H1 (cell line): ENCODE data around the gene GPRIN3. TPM values are rescaled to one million over a fixed set of nuclear protein-coding genes. Genes with fewer than 3 reads are reported as not detected.

Experiments used
- CTCF ChIA-PET: fragments of 300-600 bp; sonication (Branson Sonifier 250); formaldehyde crosslinking; loops from one replicate; lab custom pipeline; 2021; ENCODE audit not compliant: partially characterized antibody; lab: Charles Lee
- POLR2A ChIA-PET: fragments of 300-600 bp; sonication (Branson Sonifier 250); formaldehyde crosslinking; loops from one replicate; lab custom pipeline; 2021; ENCODE audit warnings: inconsistent platforms; ENCODE audit not compliant: partially characterized antibody; lab: Charles Lee
- DNase-seq, 2 experiments: peaks; one replicate each; pipeline versions ENCODE4 v3.0.0 to v3.0.0-alpha.2; 2010 to 2022; ENCODE audit warnings: low spot score in 2 of 2, low read depth in 1 of 2, mixed read lengths in 1 of 2
- FAIRE-seq: peaks from 2 replicates; lab custom pipeline; 2011; peaks lifted over from hg19 to GRCh38; lab: Jason Lieb, UNC
- H2AFZ ChIP-seq: 2 replicates; pipeline ENCODE4 v1.8.1; 2012; ENCODE audit warnings: low read length, inconsistent platforms
- H2AK5ac ChIP-seq: 2 replicates; pipeline ENCODE4 v1.6.1; 2013; ENCODE audit warnings: low read depth, low read length
- H2BK120ac ChIP-seq: replicated peaks from 2 replicates; pipeline ENCODE3; 2013; ENCODE audit warnings: low read depth, low read length, inconsistent platforms
- H2BK12ac ChIP-seq: 2 replicates; pipeline ENCODE4 v1.6.1; 2013; ENCODE audit warnings: low read depth, low read length
- H2BK15ac ChIP-seq: 2 replicates; pipeline ENCODE4 v1.6.1; 2013; ENCODE audit warnings: low read length
- H2BK20ac ChIP-seq: 2 replicates; pipeline ENCODE4 v1.6.1; 2013; ENCODE audit warnings: low read length
- H2BK5ac ChIP-seq: 2 replicates; pipeline ENCODE4 v1.6.1; 2013; ENCODE audit warnings: low read depth, low read length
- H3K14ac ChIP-seq: 2 replicates; pipeline ENCODE4 v1.6.1; 2013; ENCODE audit warnings: inconsistent platforms; ENCODE audit not compliant: insufficient read length
- H3K18ac ChIP-seq: 2 replicates; pipeline ENCODE4 v1.6.1; 2013; ENCODE audit warnings: low read length; ENCODE audit errors: extremely low read depth
- H3K23ac ChIP-seq: 2 replicates; pipeline ENCODE4 v1.6.1; 2013; ENCODE audit warnings: inconsistent platforms; ENCODE audit not compliant: insufficient read length
- H3K23me2 ChIP-seq: 2 replicates; pipeline ENCODE4 v1.6.1; 2013; ENCODE audit warnings: low read depth, low read length
- H3K27ac ChIP-seq: 2 replicates; pipeline ENCODE4 v1.6.1; 2011; ENCODE audit warnings: low read depth, low read length, inconsistent platforms
- H3K27me3 ChIP-seq, 4 experiments: replicated peaks in 1 of 4; 1 replicate in 1 of 4; 2 replicates in 3 of 4; pipeline versions ENCODE4 v1.6.1 to v1.8.1; 2011 to 2013; ENCODE audit warnings: low read length in 3 of 4, mild to moderate bottlenecking in 3 of 4, inconsistent platforms in 2 of 4, mixed read lengths in 2 of 4, moderate library complexity in 1 of 4; ENCODE audit not compliant: control insufficient read depth in 3 of 4, insufficient read depth in 3 of 4; ENCODE audit errors: extremely low read depth in 1 of 4
- H3K36me3 ChIP-seq, 4 experiments: 2 replicates each; pipeline versions ENCODE4 v1.6.1 to v1.8.1; 2011 to 2013; ENCODE audit warnings: mild to moderate bottlenecking in 4 of 4, low read length in 3 of 4, moderate library complexity in 2 of 4, control low read depth in 1 of 4, inconsistent platforms in 1 of 4; ENCODE audit not compliant: insufficient read depth in 4 of 4, control insufficient read depth in 2 of 4
- H3K4ac ChIP-seq: replicated peaks from 2 replicates; pipeline ENCODE3; 2013; ENCODE audit warnings: low read length, low read depth, mixed read lengths, inconsistent platforms; ENCODE audit not compliant: insufficient read length
- H3K4me1 ChIP-seq, 4 experiments: replicated peaks in 1 of 4; 1 replicate in 1 of 4; 2 replicates in 3 of 4; pipeline versions ENCODE4 v1.6.1 to v1.8.1; 2011 to 2013; ENCODE audit warnings: low read length in 3 of 4, inconsistent platforms in 2 of 4, mixed read lengths in 1 of 4; ENCODE audit not compliant: insufficient read depth in 4 of 4, control insufficient read depth in 3 of 4
- H3K4me2 ChIP-seq, 2 experiments: 2 replicates each; pipeline versions ENCODE4 v1.6.1 to v1.8.1; 2011 to 2013; ENCODE audit warnings: low read depth in 2 of 2, low read length in 2 of 2, control low read depth in 1 of 2, inconsistent platforms in 1 of 2, mild to moderate bottlenecking in 1 of 2; ENCODE audit not compliant: insufficient read depth in 1 of 2
- H3K4me3 ChIP-seq, 4 experiments: fragments of 200-600, 300-600 bp in 1 of 4; sonication (generic), shearing (Covaris generic), sonication (Bioruptor Twin) in 1 of 4; 2 replicates each; pipeline versions ENCODE4 v1.5.1 to v1.8.1; 2011 to 2016; ENCODE audit warnings: low read length in 4 of 4, low read depth in 3 of 4, control low read depth in 2 of 4, inconsistent platforms in 2 of 4, mild to moderate bottlenecking in 2 of 4, mixed read lengths in 1 of 4, moderate library complexity in 1 of 4; ENCODE audit not compliant: insufficient read depth in 2 of 4; ENCODE audit errors: extremely low read depth in 1 of 4
- H3K56ac ChIP-seq: replicated peaks from 2 replicates; pipeline ENCODE3; 2013; ENCODE audit warnings: low read depth, mild to moderate bottlenecking, mixed read lengths, low read length, inconsistent platforms; ENCODE audit not compliant: insufficient read length
- H3K79me1 ChIP-seq: 2 replicates; pipeline ENCODE4 v1.6.1; 2013; ENCODE audit warnings: low read depth, low read length, control low read depth
- H3K79me2 ChIP-seq, 2 experiments: 2 replicates each; pipeline versions ENCODE4 v1.6.1 to v1.8.1; 2012 to 2013; ENCODE audit warnings: low read length in 2 of 2, mild to moderate bottlenecking in 2 of 2, inconsistent platforms in 1 of 2; ENCODE audit not compliant: insufficient read depth in 2 of 2, control insufficient read depth in 1 of 2
- H3K9ac ChIP-seq, 4 experiments: replicated peaks in 1 of 4; 1 replicate in 1 of 4; 2 replicates in 3 of 4; pipeline versions ENCODE4 v1.6.1 to v1.8.1; 2011 to 2013; ENCODE audit warnings: low read depth in 3 of 4, low read length in 3 of 4, control low read depth in 2 of 4, mild to moderate bottlenecking in 2 of 4, moderate library complexity in 2 of 4, inconsistent platforms in 1 of 4; ENCODE audit errors: extremely low read depth in 1 of 4
- H3K9me3 ChIP-seq, 2 experiments: 2 replicates each; pipeline versions ENCODE4 v1.6.1 to v1.8.1; 2012 to 2013; ENCODE audit warnings: mild to moderate bottlenecking in 2 of 2, moderate library complexity in 2 of 2, control low read depth in 1 of 2, inconsistent platforms in 1 of 2, low read depth in 1 of 2, low read length in 1 of 2, mixed read lengths in 1 of 2; ENCODE audit not compliant: insufficient read depth in 2 of 2
- H4K20me1 ChIP-seq, 2 experiments: replicated peaks in 1 of 2; 2 replicates each; pipeline versions ENCODE3 to v1.8.1; 2011 to 2013; ENCODE audit warnings: inconsistent platforms in 2 of 2, low read length in 2 of 2, mild to moderate bottlenecking in 1 of 2; ENCODE audit not compliant: insufficient read depth in 2 of 2, control insufficient read depth in 1 of 2
- H4K5ac ChIP-seq: 2 replicates; pipeline ENCODE4 v1.6.1; 2013; ENCODE audit warnings: low read length, low read depth, mixed read lengths, inconsistent platforms; ENCODE audit not compliant: insufficient read length
- H4K8ac ChIP-seq: 2 replicates; pipeline ENCODE4 v1.8.0; 2013; ENCODE audit warnings: mild to moderate bottlenecking, moderate library complexity, low read length, inconsistent platforms; ENCODE audit not compliant: insufficient read depth; ENCODE audit errors: extremely low read depth
- H4K91ac ChIP-seq: replicated peaks from 2 replicates; pipeline ENCODE3; 2013; ENCODE audit warnings: low read length, mixed read lengths, inconsistent platforms; ENCODE audit not compliant: insufficient read length
- CREB1 ChIP-seq: IDR thresholded peaks from 2 replicates; pipeline ENCODE4 v1.6.1; 2012; ENCODE audit warnings: inconsistent platforms
- GTF2F1 ChIP-seq: IDR thresholded peaks from 2 replicates; pipeline ENCODE4 v1.6.1; 2012; ENCODE audit warnings: low read depth, low read length, improper control_type of control experiment, borderline replicate concordance
- NRF1 ChIP-seq: IDR thresholded peaks from 2 replicates; pipeline ENCODE4 v1.6.1; 2011; ENCODE audit warnings: mild to moderate bottlenecking, low read depth, low read length, improper control_type of control experiment
- RNF2 ChIP-seq: fragments of 200-900, 300-1000 bp; sonication (generic); IDR thresholded peaks from 2 replicates; pipeline ENCODE4 v1.7.1; 2016; ENCODE audit warnings: borderline replicate concordance, low read depth, mild to moderate bottlenecking, antibody characterized with exemption, low read length; ENCODE audit not compliant: poor library complexity, severe bottlenecking; ENCODE audit errors: missing control alignments
- SP1 ChIP-seq: IDR thresholded peaks from 2 replicates; pipeline ENCODE4 v1.6.1; 2011; ENCODE audit warnings: low read depth, low read length
- SP4 ChIP-seq: IDR thresholded peaks from 2 replicates; pipeline ENCODE4 v1.6.1; 2012; ENCODE audit warnings: low read length, inconsistent platforms
- TAF1 ChIP-seq: IDR thresholded peaks from 2 replicates; pipeline ENCODE4 v1.6.1; 2011; ENCODE audit warnings: mild to moderate bottlenecking, low read depth, low read length
- TCF12 ChIP-seq: IDR thresholded peaks from 2 replicates; pipeline ENCODE4 v1.6.1; 2011; ENCODE audit warnings: low read depth, mild to moderate bottlenecking, low read length
- WGBS, 2 experiments: shearing (Covaris generic) in 1 of 2; methylation state at CpG; one replicate each; pipeline versions ENCODE4 v1.1.6 to v1.1.7; 2013 to 2015; ENCODE audit warnings: low lambda C conversion rate in 2 of 2, mixed read lengths in 2 of 2, inconsistent platforms in 1 of 2, low coverage in 1 of 2, missing lambda C conversion rate in 1 of 2; ENCODE audit not compliant: insufficient replicate concordance in 2 of 2, insufficient coverage in 1 of 2, insufficient read length in 1 of 2; ENCODE audit errors: extremely low coverage in 1 of 2, missing lambda C conversion rate in 1 of 2; 5-methylcytosine and 5-hydroxymethylcytosine counted together
- polyA plus RNA-seq, 7 experiments: library from polyadenylated mRNA; depleted of rRNA in 3 of 7; stranded (reverse) in 5 of 7; unstranded in 2 of 7; fragments of >200 nt in 5 of 7; fragments of 200-250 nt in 2 of 7; gene quantifications; 1 replicate in 5 of 7; 2 replicates in 1 of 7; 4 replicates in 1 of 7; pipeline versions ENCODE4 v1.2.1 to v1.2.3, GENCODE V29; 2011 to 2013; ENCODE audit warnings: missing spikeins in 2 of 7, mixed read lengths in 2 of 7
- total RNA-seq: library from RNA; stranded (reverse); fragmentation: NEBNext Ultra II Directional; extraction: Animal tissue kit (Norgen Biotek cat#: 25700); gene quantifications from 2 replicates; pipeline ENCODE4 v1.2.1, GENCODE V29; 2021
- TF ChIP-seq, protein P1 (sequence below): IDR thresholded peaks from 2 replicates; pipeline ENCODE4 v1.6.1; 2011; ENCODE audit warnings: low read depth, mild to moderate bottlenecking, low read length; ENCODE audit not compliant: insufficient read depth

GPRIN3 gene
- total and polyA plus RNA-seq, 2 of the 8 experiments (the other 6 are each of a cell fraction or from before 2014, with no cell fraction given): 0.17 to 1.4 TPM

GRCh38 chr4:89222170-89222569 lies 85.4 kb downstream of the GPRIN3 start:
- H4K5ac ChIP-seq: no peak overlapping the region
- no peak for DNase-seq
- H3K36me3 ChIP-seq: no peaks in the 10 kb centered on the region
- H3K4ac ChIP-seq: no peak overlapping the region
- no peaks in the 10 kb centered on the region for H3K27me3 ChIP-seq
- H3K79me2 ChIP-seq: no peaks in the 10 kb centered on the region
- H3K4me1 ChIP-seq: no peaks in the 10 kb centered on the region
- no peak overlapping the region for H3K9ac ChIP-seq
- H3K4me3 ChIP-seq: no peak overlapping the region
- no peak overlapping the region for H2BK20ac ChIP-seq
- no peak overlapping the region for H3K23ac ChIP-seq
- FAIRE-seq: no peak
- no peak overlapping the region for H2AK5ac ChIP-seq
- no peaks in the 10 kb centered on the region for H3K9me3 ChIP-seq
- H4K20me1 ChIP-seq: no peaks in the 10 kb centered on the region
- ChIA-PET POLR2A (no interaction called here), CTCF (interaction anchor here (1.2 kb wide), 1 partner anchor 36 kb away, joined by 4 read pairs; no protein-coding TSS in a partner anchor)
- H3K18ac ChIP-seq: no peak overlapping the region
- H4K8ac ChIP-seq: no peak overlapping the region
- H2BK12ac ChIP-seq: no peak overlapping the region
- H2BK120ac ChIP-seq: no peak overlapping the region
- H3K56ac ChIP-seq: no peak overlapping the region
- H3K4me2 ChIP-seq: no peak overlapping the region
- no peak overlapping the region for H3K14ac ChIP-seq
- TF ChIP-seq, protein P1, sequence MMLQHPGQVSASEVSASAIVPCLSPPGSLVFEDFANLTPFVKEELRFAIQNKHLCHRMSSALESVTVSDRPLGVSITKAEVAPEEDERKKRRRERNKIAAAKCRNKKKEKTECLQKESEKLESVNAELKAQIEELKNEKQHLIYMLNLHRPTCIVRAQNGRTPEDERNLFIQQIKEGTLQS: no peak
- TF ChIP-seq SP1 (no peak), GTF2F1 (no peak), TAF1 (no peak), CREB1 (no peak), NRF1 (no peak), TCF12 (no peak), SP4 (no peak), RNF2 (no peak)
- no peak overlapping the region for H2BK5ac ChIP-seq
- no peaks in the 10 kb centered on the region for H3K23me2 ChIP-seq
- H2BK15ac ChIP-seq: no peak overlapping the region
- 86% methylated on average over 2 of the region's 2 CpGs; no CpG with 5 or more reads in 1 of the 2 experiments for WGBS, 2 experiments
- H3K27ac ChIP-seq: no peak overlapping the region
- no peak overlapping the region for H2AFZ ChIP-seq
- no peaks in the 10 kb centered on the region for H3K79me1 ChIP-seq
- H4K91ac ChIP-seq: no peak overlapping the region
